OCI-LY1 (cell line): ENCODE data around the gene STX8.

Source experiments
- H2AFZ ChIP-seq: fragments of 200-600 bp; sonication (generic), shearing (Covaris generic); 2 replicates; pipeline ENCODE4 v1.6.0; 2014; ENCODE audit warnings: antibody characterized with exemption, mild to moderate bottlenecking, low read length
- H3F3A ChIP-seq: fragments of 200-600 bp; sonication (generic), shearing (Covaris generic); 2 replicates; pipeline ENCODE4 v1.6.0; 2014; ENCODE audit warnings: mild to moderate bottlenecking, antibody characterized with exemption, low read length, moderate library complexity; ENCODE audit not compliant: insufficient read depth
- H3K27ac ChIP-seq: fragments of 200-600 bp; sonication (generic); 2 replicates; pipeline ENCODE4 v1.5.1; 2014; ENCODE audit warnings: low read length, mixed run types, mild to moderate bottlenecking, low read depth; ENCODE audit not compliant: poor library complexity, severe bottlenecking
- H3K27me3 ChIP-seq: fragments of 200-600 bp; sonication (generic); 2 replicates; pipeline ENCODE4 v1.6.0; 2014; ENCODE audit warnings: antibody characterized with exemption, mild to moderate bottlenecking, low read length, moderate library complexity; ENCODE audit not compliant: insufficient read depth
- H3K36me3 ChIP-seq: fragments of 200-600 bp; sonication (generic); 2 replicates; pipeline ENCODE4 v1.6.1; 2014; ENCODE audit warnings: mild to moderate bottlenecking, antibody characterized with exemption, low read length, moderate library complexity, mixed read lengths; ENCODE audit not compliant: insufficient read depth
- H3K4me1 ChIP-seq: fragments of 200-600 bp; sonication (generic); 2 replicates; pipeline ENCODE4 v1.5.1; 2014; ENCODE audit warnings: mild to moderate bottlenecking, low read length, moderate library complexity; ENCODE audit not compliant: insufficient read depth, severe bottlenecking
- H3K4me2 ChIP-seq: fragments of 200-600 bp; sonication (generic), shearing (Covaris generic); 2 replicates; pipeline ENCODE4 v1.6.1; 2014; ENCODE audit warnings: low read length
- H3K4me3 ChIP-seq: fragments of 200-600 bp; sonication (generic); 2 replicates; pipeline ENCODE4 v1.5.1; 2014; ENCODE audit warnings: low read length, low read depth, mild to moderate bottlenecking, mixed read lengths; ENCODE audit not compliant: poor library complexity, severe bottlenecking
- H3K79me2 ChIP-seq: fragments of 200-600 bp; shearing (Covaris generic); 2 replicates; pipeline ENCODE4 v1.6.1; 2016; ENCODE audit warnings: mixed run types, low read length, mixed read lengths; ENCODE audit not compliant: insufficient read depth
- H3K9ac ChIP-seq: fragments of 200-600 bp; sonication (generic), shearing (Covaris generic); 2 replicates; pipeline ENCODE4 v1.6.1; 2014; ENCODE audit warnings: mild to moderate bottlenecking, low read length, mixed read lengths
- H3K9me2 ChIP-seq: fragments of 200-600 bp; sonication (generic), shearing (Covaris generic); 2 replicates; pipeline ENCODE4 v1.6.1; 2014; ENCODE audit warnings: low read depth, mild to moderate bottlenecking, low read length, mixed read lengths
- H3K9me3 ChIP-seq: fragments of 200-600 bp; shearing (Covaris generic); 2 replicates; pipeline ENCODE4 v1.6.1; 2014; ENCODE audit warnings: low read length, mixed read lengths
- H4K20me1 ChIP-seq: fragments of 200-600 bp; sonication (generic), shearing (Covaris generic); 2 replicates; pipeline ENCODE4 v1.6.0; 2016; ENCODE audit warnings: mild to moderate bottlenecking, low read length; ENCODE audit not compliant: insufficient read depth
- EZH2 ChIP-seq: fragments of 200-600 bp; sonication (generic), shearing (Covaris generic); IDR thresholded peaks from 2 replicates; pipeline ENCODE4 v1.8.0; 2017; ENCODE audit warnings: borderline replicate concordance, mixed run types, mild to moderate bottlenecking, antibody characterized with exemption, low read length, moderate library complexity, mixed read lengths
- TF ChIP-seq, protein P1 (sequence below): fragments of 200-600 bp; sonication (generic), shearing (Covaris generic); IDR thresholded peaks from 2 replicates; pipeline ENCODE4 v1.5.1; 2017; ENCODE audit warnings: mild to moderate bottlenecking, antibody characterized with exemption, low read length, moderate library complexity, mixed read lengths

Gene STX8

DNA sequence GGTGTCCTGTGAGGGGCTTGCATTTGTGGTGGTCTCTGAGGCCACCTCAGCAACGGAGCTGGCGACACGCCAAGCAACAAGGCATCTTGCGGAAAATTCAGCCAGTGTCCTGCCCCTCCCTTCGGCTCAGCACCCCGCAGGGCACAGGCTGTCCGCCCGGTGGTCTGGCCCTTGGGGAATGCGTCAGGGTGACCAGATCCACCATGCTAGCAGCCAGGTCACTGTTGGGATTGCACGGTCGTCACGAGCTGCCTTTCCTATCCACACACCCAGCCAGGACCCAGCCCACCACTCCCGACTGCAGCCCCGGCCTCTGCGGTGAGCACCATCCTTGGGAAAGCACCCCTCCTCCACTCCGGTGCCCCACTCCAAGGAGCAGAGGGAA, 333.1 kb downstream of the STX8 start:
- H4K20me1 ChIP-seq: no peaks in the 10 kb centered on the region
- no peak overlapping the region for H3K4me2 ChIP-seq
- no peaks in the 10 kb centered on the region for H3K79me2 ChIP-seq
- 0 out of 2 replicates have a peak, but pooled peaks cover 5% of the 10 kb centered on the region for H3K27me3 ChIP-seq
- H3K9ac ChIP-seq: no peak overlapping the region
- no peak for TF ChIP-seq EZH2
- TF ChIP-seq, protein P1, sequence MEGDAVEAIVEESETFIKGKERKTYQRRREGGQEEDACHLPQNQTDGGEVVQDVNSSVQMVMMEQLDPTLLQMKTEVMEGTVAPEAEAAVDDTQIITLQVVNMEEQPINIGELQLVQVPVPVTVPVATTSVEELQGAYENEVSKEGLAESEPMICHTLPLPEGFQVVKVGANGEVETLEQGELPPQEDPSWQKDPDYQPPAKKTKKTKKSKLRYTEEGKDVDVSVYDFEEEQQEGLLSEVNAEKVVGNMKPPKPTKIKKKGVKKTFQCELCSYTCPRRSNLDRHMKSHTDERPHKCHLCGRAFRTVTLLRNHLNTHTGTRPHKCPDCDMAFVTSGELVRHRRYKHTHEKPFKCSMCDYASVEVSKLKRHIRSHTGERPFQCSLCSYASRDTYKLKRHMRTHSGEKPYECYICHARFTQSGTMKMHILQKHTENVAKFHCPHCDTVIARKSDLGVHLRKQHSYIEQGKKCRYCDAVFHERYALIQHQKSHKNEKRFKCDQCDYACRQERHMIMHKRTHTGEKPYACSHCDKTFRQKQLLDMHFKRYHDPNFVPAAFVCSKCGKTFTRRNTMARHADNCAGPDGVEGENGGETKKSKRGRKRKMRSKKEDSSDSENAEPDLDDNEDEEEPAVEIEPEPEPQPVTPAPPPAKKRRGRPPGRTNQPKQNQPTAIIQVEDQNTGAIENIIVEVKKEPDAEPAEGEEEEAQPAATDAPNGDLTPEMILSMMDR: no peak
- no peaks in the 10 kb centered on the region for H3K9me3 ChIP-seq
- H3K36me3 ChIP-seq: no peaks in the 10 kb centered on the region
- H3F3A ChIP-seq: no peaks in the 10 kb centered on the region
- peaks cover 7% of the 10 kb centered on the region for H3K4me1 ChIP-seq
- no peak overlapping the region for H3K4me3 ChIP-seq
- no peak overlapping the region for H2AFZ ChIP-seq
- no peak overlapping the region for H3K27ac ChIP-seq
- no peaks in the 10 kb centered on the region for H3K9me2 ChIP-seq

DNA sequence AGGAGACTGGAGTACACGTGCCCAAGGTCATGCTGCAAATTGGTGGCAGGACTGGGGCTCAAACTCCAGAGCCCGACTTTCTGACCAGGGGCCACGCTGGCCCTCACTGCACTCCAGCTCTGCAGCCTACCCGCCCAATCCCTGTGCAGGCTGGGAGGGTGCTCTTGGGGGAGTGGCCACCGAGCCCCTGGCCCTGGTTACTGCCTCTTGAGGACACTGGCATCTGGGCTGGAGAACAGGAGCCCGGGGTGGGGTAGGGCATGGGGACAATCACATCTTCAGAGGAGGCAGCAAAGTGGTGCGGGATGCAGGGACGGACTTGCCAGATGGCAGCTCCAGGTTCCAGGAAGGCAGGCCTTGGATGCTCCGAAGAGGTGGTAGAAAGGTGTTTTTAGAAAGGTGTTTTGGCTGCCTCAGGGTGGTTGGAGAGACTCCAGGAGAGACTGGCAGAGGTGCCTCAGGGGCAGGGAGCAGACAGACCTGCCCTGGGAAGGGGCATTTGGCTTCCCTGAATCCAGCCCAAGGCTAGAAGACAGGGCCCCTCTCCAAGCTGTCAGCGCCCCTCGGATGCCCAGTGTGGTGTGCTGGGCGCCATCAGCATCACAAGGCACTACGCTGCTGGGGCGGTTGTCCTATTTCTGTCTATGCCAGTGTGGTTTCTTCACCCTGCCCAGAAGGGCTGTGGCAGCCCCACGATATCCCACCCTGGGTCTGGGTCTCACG, 333.7 kb downstream of the STX8 start:
- no peaks in the 10 kb centered on the region for H3K9me2 ChIP-seq
- H3K27ac ChIP-seq: no peak overlapping the region
- H3K4me3 ChIP-seq: no peak overlapping the region
- TF ChIP-seq, protein P1: no peak
- TF ChIP-seq EZH2: no peak
- H3K9me3 ChIP-seq: no peaks in the 10 kb centered on the region
- H3K9ac ChIP-seq: no peak overlapping the region
- H3K4me2 ChIP-seq: no peak overlapping the region
- H3K27me3 ChIP-seq: 0 out of 2 replicates have a peak, but pooled peaks cover 5% of the 10 kb centered on the region
- H3K4me1 ChIP-seq: peaks cover 7% of the 10 kb centered on the region
- no peak overlapping the region for H2AFZ ChIP-seq
- H3F3A ChIP-seq: no peaks in the 10 kb centered on the region
- H3K36me3 ChIP-seq: no peaks in the 10 kb centered on the region
- H4K20me1 ChIP-seq: no peaks in the 10 kb centered on the region
- H3K79me2 ChIP-seq: no peaks in the 10 kb centered on the region

GRCh38 chr17:9241371-9241712, 334.3 kb downstream of the STX8 start:
- Histone ChIP-seq H3K4me3 (no peak overlapping the region), H2AFZ (no peak overlapping the region), H3K9me2 (no peaks in the 10 kb centered on the region), H3K4me1 (peaks cover 7% of the 10 kb centered on the region), H3K9ac (no peak overlapping the region), H4K20me1 (no peaks in the 10 kb centered on the region), H3K4me2 (no peak overlapping the region), H3K36me3 (no peaks in the 10 kb centered on the region), H3K79me2 (no peaks in the 10 kb centered on the region), H3K27ac (no peak overlapping the region), H3F3A (no peaks in the 10 kb centered on the region), H3K9me3 (no peaks in the 10 kb centered on the region), H3K27me3 (0 out of 2 replicates have a peak, but pooled peaks cover 5% of the 10 kb centered on the region)
- TF ChIP-seq, protein P1: no peak
- TF ChIP-seq EZH2: no peak
